Stimulated activated effector memory CD8-positive, alpha-beta T cell treated with anti-CD3 and anti-CD28 coated beads, Interleukin-12 subunit alpha, Interleukin-12 subunit beta, amount 100 ng/mL, for 72 hours (primary cell): ENCODE data around the gene TBC1D22A.

Experiments used
- ATAC-seq: fragments of 150-1000 bp; cut with Tn5 transposase; 2 replicates; pipeline ENCODE4 v1.10.0; 2021
- DNase-seq, 2 donors: peaks; one replicate each; pipeline ENCODE4 v3.0.0; 2021 to 2022; ENCODE audit warnings: low spot score in 2 of 2
- H3K27ac Mint-ChIP-seq: one replicate; pipeline ENCODE4 v1.8.0; 2022; ENCODE audit warnings: mild to moderate bottlenecking, mixed read lengths
- H3K36me3 Mint-ChIP-seq: one replicate; pipeline ENCODE4 v1.8.0; 2022; ENCODE audit warnings: mild to moderate bottlenecking, mixed read lengths
- H3K4me1 Mint-ChIP-seq: one replicate; pipeline ENCODE4 v1.8.0; 2022; ENCODE audit warnings: mixed read lengths
- H3K4me3 Mint-ChIP-seq: one replicate; pipeline ENCODE4 v1.8.0; 2022; ENCODE audit warnings: mild to moderate bottlenecking, mixed read lengths
- H3K9me3 Mint-ChIP-seq: one replicate; pipeline ENCODE4 v1.8.0; 2022; ENCODE audit warnings: mixed read lengths

Gene TBC1D22A

GRCh38 chr22:47034076-47034808 is 271.8 kb downstream of the TBC1D22A start:
- Mint-ChIP-seq H3K27ac (no peak overlapping the region), H3K4me3 (no peak overlapping the region), H3K4me1 (peaks cover 26% of the 10 kb centered on the region), H3K36me3 (peaks cover 18% of the 10 kb centered on the region), H3K9me3 (no peaks in the 10 kb centered on the region)
- DNase-seq (no peak), ATAC-seq (no peak)

GRCh38 chr22:47034905-47035419 is 272.5 kb downstream of the TBC1D22A start:
- ATAC-seq: no peak
- Mint-ChIP-seq H3K4me1 (peaks cover 27% of the 10 kb centered on the region), H3K4me3 (no peak overlapping the region), H3K9me3 (no peaks in the 10 kb centered on the region), H3K36me3 (peaks cover 19% of the 10 kb centered on the region), H3K27ac (no peak overlapping the region)
- no peak for DNase-seq

GRCh38 chr22:47035425-47035881 is 273.0 kb downstream of the TBC1D22A start:
- no peaks in the 10 kb centered on the region for H3K9me3 Mint-ChIP-seq
- peaks cover 23% of the 10 kb centered on the region for H3K36me3 Mint-ChIP-seq
- DNase-seq: no peak
- no peak overlapping the region for H3K4me3 Mint-ChIP-seq
- H3K4me1 Mint-ChIP-seq: peaks cover 32% of the 10 kb centered on the region
- H3K27ac Mint-ChIP-seq: peak overlapping the region; percentile 43
- no peak for ATAC-seq

- no peak overlapping the region for H3K4me3 Mint-ChIP-seq
- peaks cover 33% of the 10 kb centered on the region for H3K4me1 Mint-ChIP-seq
- H3K36me3 Mint-ChIP-seq: peaks cover 23% of the 10 kb centered on the region
- DNase-seq (no peak), ATAC-seq (no peak)
- H3K9me3 Mint-ChIP-seq: no peaks in the 10 kb centered on the region
- H3K27ac Mint-ChIP-seq: peak overlapping the region; percentile 43
These were observed 273.9 kb downstream of the TBC1D22A start for GRCh38 chr22:47036352-47036751.

GRCh38 chr22:47036936-47037485 is 274.6 kb downstream of the TBC1D22A start:
- no peaks in the 10 kb centered on the region for H3K9me3 Mint-ChIP-seq

GRCh38 chr22:47038206-47038835 is 275.9 kb downstream of the TBC1D22A start:
- Mint-ChIP-seq H3K36me3 (peaks cover 23% of the 10 kb centered on the region), H3K9me3 (no peaks in the 10 kb centered on the region), H3K27ac (peak overlapping the region; percentile 32), H3K4me3 (no peak overlapping the region), H3K4me1 (peaks cover 40% of the 10 kb centered on the region)
- DNase-seq (no peak), ATAC-seq (no peak)

More at GRCh38 chr22:47036936-47037485, 274.6 kb downstream of the TBC1D22A start:
- no peak for DNase-seq
- peaks cover 23% of the 10 kb centered on the region for H3K36me3 Mint-ChIP-seq
- ATAC-seq: no peak
- no peak overlapping the region for H3K27ac Mint-ChIP-seq
- peaks cover 33% of the 10 kb centered on the region for H3K4me1 Mint-ChIP-seq
- no peak overlapping the region for H3K4me3 Mint-ChIP-seq

GRCh38 chr22:47039356-47039755 is 276.9 kb downstream of the TBC1D22A start:
- H3K27ac Mint-ChIP-seq: no peak overlapping the region
- peaks cover 42% of the 10 kb centered on the region for H3K4me1 Mint-ChIP-seq
- DNase-seq (no peak), ATAC-seq (no peak)
- H3K36me3 Mint-ChIP-seq: peaks cover 23% of the 10 kb centered on the region
- no peak overlapping the region for H3K4me3 Mint-ChIP-seq
- H3K9me3 Mint-ChIP-seq: no peaks in the 10 kb centered on the region

GRCh38 chr22:47040486-47041270 is 278.2 kb downstream of the TBC1D22A start:
- Mint-ChIP-seq H3K4me3 (no peak overlapping the region), H3K9me3 (no peaks in the 10 kb centered on the region), H3K4me1 (peaks cover 50% of the 10 kb centered on the region), H3K36me3 (peaks cover 23% of the 10 kb centered on the region), H3K27ac (no peak overlapping the region)
- DNase-seq (no peak), ATAC-seq (no peak)

- DNase-seq (no peak), ATAC-seq (no peak)
- peaks cover 23% of the 10 kb centered on the region for H3K36me3 Mint-ChIP-seq
- peaks cover 58% of the 10 kb centered on the region for H3K4me1 Mint-ChIP-seq
- H3K27ac Mint-ChIP-seq: no peak overlapping the region
- no peaks in the 10 kb centered on the region for H3K9me3 Mint-ChIP-seq
- no peak overlapping the region for H3K4me3 Mint-ChIP-seq
These were observed 279.0 kb downstream of the TBC1D22A start for GRCh38 chr22:47041271-47042115.

- no peak for DNase-seq
- peak overlapping the region; percentile 83 for H3K27ac Mint-ChIP-seq
- no peaks in the 10 kb centered on the region for H3K9me3 Mint-ChIP-seq
- peaks cover 64% of the 10 kb centered on the region for H3K4me1 Mint-ChIP-seq
- peaks cover 23% of the 10 kb centered on the region for H3K36me3 Mint-ChIP-seq
- ATAC-seq: no peak
- H3K4me3 Mint-ChIP-seq: no peak overlapping the region
These were observed 279.8 kb downstream of the TBC1D22A start for GRCh38 chr22:47042116-47042825.

GRCh38 chr22:47042861-47043496 is 280.5 kb downstream of the TBC1D22A start:
- H3K9me3 Mint-ChIP-seq: no peaks in the 10 kb centered on the region
- no peak overlapping the region for H3K4me3 Mint-ChIP-seq
- H3K36me3 Mint-ChIP-seq: peaks cover 19% of the 10 kb centered on the region
- peaks cover 69% of the 10 kb centered on the region for H3K4me1 Mint-ChIP-seq
- DNase-seq (no peak), ATAC-seq (no peak)
- peak overlapping the region; percentile 83 for H3K27ac Mint-ChIP-seq

- H3K27ac Mint-ChIP-seq: peak overlapping the region; percentile 83
- no peak overlapping the region for H3K4me3 Mint-ChIP-seq
- peak; percentile 9 for ATAC-seq
- H3K36me3 Mint-ChIP-seq: peaks cover 12% of the 10 kb centered on the region
- DNase-seq: no peak
- H3K9me3 Mint-ChIP-seq: no peaks in the 10 kb centered on the region
- H3K4me1 Mint-ChIP-seq: peaks cover 76% of the 10 kb centered on the region
These were observed 281.6 kb downstream of the TBC1D22A start for GRCh38 chr22:47043835-47044721.
